NCI-H2171 (cell line): ENCODE data around the gene CGB1.
"Not testable (repeated sequence)": the region's sequence is repeated elsewhere in the genome, so short reads cannot be mapped to it uniquely, and the experiment has no call there.

ENCODE experiments used
- DNase-seq: peaks from one replicate; lab custom pipeline; 2025; lab: John Stamatoyannopoulos, UW

CGB1 gene

GRCh38 chr19:49036815-49037214, at the start of gene CGB1:
Gene CGB1, minus strand, starts transcription at chr19:49036895. Its CDS starts 184 bp downstream, at chr19:49036711.
- peak; percentile 36 for DNase-seq

GRCh38 chr19:49086296-49086695, 49.6 kb upstream of the CGB1 start:
- no peak for DNase-seq

GRCh38 chr19:49085868-49086232, 49.2 kb upstream of the CGB1 start:
- no peak for DNase-seq

- peak; percentile 99 for DNase-seq
Observed at GRCh38 chr19:49085020-49085867, 48.5 kb upstream of the CGB1 start, which contains the start of gene SNRNP70. Gene SNRNP70, plus strand, starts transcription at chr19:49085451. Its CDS starts 964 bp downstream, at chr19:49086415.

GRCh38 chr19:49084206-49085019, 47.7 kb upstream of the CGB1 start:
- DNase-seq: no peak

GRCh38 chr19:49081273-49081672, 44.6 kb upstream of the CGB1 start:
- no peak for DNase-seq

- no peak for DNase-seq
Observed at GRCh38 chr19:49080392-49080791, 43.7 kb upstream of the CGB1 start.

- not testable (repeated sequence) for DNase-seq
Observed at GRCh38 chr19:49074869-49075268, 38.2 kb upstream of the CGB1 start.

- no peak for DNase-seq
Observed at GRCh38 chr19:49073514-49074378, 37.1 kb upstream of the CGB1 start.

- no peak for DNase-seq
Observed at GRCh38 chr19:49071860-49072547, 35.3 kb upstream of the CGB1 start.

- DNase-seq: no peak
Observed at GRCh38 chr19:49070416-49070815, 33.7 kb upstream of the CGB1 start.

GRCh38 chr19:49069026-49069425, 32.3 kb upstream of the CGB1 start:
- no peak for DNase-seq

GRCh38 chr19:49067554-49067953, 30.9 kb upstream of the CGB1 start:
- peak; percentile 62 for DNase-seq

- no peak for DNase-seq
Observed at GRCh38 chr19:49065905-49066512, 29.3 kb upstream of the CGB1 start.

- DNase-seq: no peak
Observed at GRCh38 chr19:49064768-49065611, 28.3 kb upstream of the CGB1 start, which contains the start of gene NTF4. Gene NTF4, minus strand, starts transcription at chr19:49064818. Its CDS starts 2,821 bp downstream, at chr19:49061997.

- DNase-seq: no peak
Observed at GRCh38 chr19:49064029-49064629, 27.4 kb upstream of the CGB1 start.

- no peak for DNase-seq
Observed at GRCh38 chr19:49061445-49061844, 24.8 kb upstream of the CGB1 start.

GRCh38 chr19:49061000-49061399, 24.3 kb upstream of the CGB1 start:
- no peak for DNase-seq

GRCh38 chr19:49059053-49059452, 22.4 kb upstream of the CGB1 start:
- no peak for DNase-seq
